Esophagus muscularis mucosa (tissue), 4 donors: ENCODE results near the gene NETO1. TPM values are rescaled to one million over a fixed set of nuclear protein-coding genes. Genes with fewer than 3 reads are reported as not detected.

Experiments
- DNase-seq: peaks from one replicate; pipeline ENCODE4 v3.0.0-alpha.2; 2017; ENCODE audit errors: extremely low spot score
- H3K27ac ChIP-seq, 4 donors: fragments of 200-600 bp; sonication (generic); replicated peaks in 1 of 4; 1 replicate in 3 of 4; 2 replicates in 1 of 4; pipeline ENCODE4 v1.5.1; 2016 to 2019; ENCODE audit warnings: mild to moderate bottlenecking in 1 of 4
- H3K27me3 ChIP-seq, 4 donors: fragments of 200-600 bp; sonication (generic); one replicate each; pipeline versions ENCODE4 v1.5.1 to v1.6.0; 2016 to 2019
- H3K36me3 ChIP-seq, 4 donors: fragments of 200-600 bp; sonication (generic); one replicate each; pipeline ENCODE4 v1.5.1; 2016 to 2019
- H3K4me1 ChIP-seq, 4 donors: fragments of 200-600 bp; sonication (generic); one replicate each; pipeline ENCODE4 v1.5.1; 2016 to 2019
- H3K4me3 ChIP-seq, 4 donors: fragments of 200-600 bp; sonication (generic); 1 replicate in 2 of 4; 2 replicates in 2 of 4; pipeline ENCODE4 v1.5.1; 2016 to 2019; ENCODE audit warnings: mild to moderate bottlenecking in 4 of 4, moderate library complexity in 1 of 4
- H3K9me3 ChIP-seq, 4 donors: fragments of 200-600 bp; sonication (generic); 1 replicate in 3 of 4; 2 replicates in 1 of 4; pipeline ENCODE4 v1.5.1; 2016 to 2019
- CTCF ChIP-seq, 3 experiments: fragments of 200-600 bp in 2 of 3; fragments of 450-650 bp in 1 of 3; sonication (generic) in 2 of 3; IDR thresholded peaks; one replicate each; pipeline ENCODE4 v1.5.1; 2017 to 2019; ENCODE audit warnings: antibody characterized with exemption in 3 of 3, mild to moderate bottlenecking in 2 of 3, moderate library complexity in 1 of 3
- EP300 ChIP-seq: sonication (generic); formaldehyde crosslinking; IDR thresholded peaks from one replicate; pipeline ENCODE4 v1.6.1; 2017; ENCODE audit warnings: antibody characterized with exemption
- POLR2A ChIP-seq: fragments of 450-650 bp; IDR thresholded peaks from one replicate; pipeline ENCODE4 v1.6.1; 2017; ENCODE audit warnings: antibody characterized with exemption, moderate library complexity, mild to moderate bottlenecking, low read depth
- POLR2AphosphoS5 ChIP-seq, 2 donors: sonication (generic); formaldehyde crosslinking; IDR thresholded peaks; one replicate each; pipeline ENCODE4 v1.6.1; 2017; ENCODE audit warnings: antibody characterized with exemption in 2 of 2
- WGBS: methylation state at CpG from one replicate; pipeline ENCODE4 v1.1.5; 2018; 5-methylcytosine and 5-hydroxymethylcytosine counted together
- intact Hi-C: fragments of 100-400 bp; cut with DNase I; formaldehyde crosslinking; loops from one replicate; pipeline ENCODE4 v1.15.1; 2023
- total RNA-seq, 4 donors: library from RNA; depleted of rRNA; stranded (reverse); fragments of >200 nt; gene quantifications; one replicate each; pipeline versions ENCODE4 v1.1.0 to v1.2.1, GENCODE V29; 2016

NETO1 gene
- total RNA-seq, 4 donors from 2014 or later: 0.13 to 0.50 (median 0.34) TPM; not detected in 1

- DNase-seq: no peak
- H3K36me3 ChIP-seq: no peaks in the 10 kb centered on the region
- intact Hi-C loops: no loop called here
- no peak overlapping the region for H3K4me3 ChIP-seq
- no peaks in the 10 kb centered on the region for H3K27me3 ChIP-seq
- no peak for TF ChIP-seq EP300
- TF ChIP-seq POLR2A: no peak
- TF ChIP-seq POLR2AphosphoS5 (IDR thresholded peaks at IDR 0.05): no peak
- no peak for TF ChIP-seq CTCF (IDR thresholded peaks at IDR 0.05)
- WGBS: 84% methylated on average over 1 of the region's 1 CpG
- peaks cover 0 to 4% (median 0%) of the 10 kb centered on the region in 4 donors for H3K9me3 ChIP-seq
- no peak overlapping the region for H3K27ac ChIP-seq
- H3K4me1 ChIP-seq: no peaks in the 10 kb centered on the region
Observed at GRCh38 chr18:72848503-72849237, 19.1 kb downstream of the NETO1 start.

GRCh38 chr18:72847771-72848170 lies 20.0 kb downstream of the NETO1 start:
- Histone ChIP-seq H3K9me3 (peaks cover 0 to 4% (median 0%) of the 10 kb centered on the region in 4 donors), H3K27ac (no peak overlapping the region), H3K36me3 (no peaks in the 10 kb centered on the region), H3K4me1 (no peaks in the 10 kb centered on the region), H3K27me3 (no peaks in the 10 kb centered on the region), H3K4me3 (no peak overlapping the region)
- WGBS: 96% methylated on average over 1 of the region's 1 CpG
- intact Hi-C loops: no loop called here
- no peak for DNase-seq
- no peak for TF ChIP-seq POLR2AphosphoS5 (IDR thresholded peaks at IDR 0.05)
- no peak for TF ChIP-seq POLR2A
- TF ChIP-seq EP300: no peak
- no peak for TF ChIP-seq CTCF (IDR thresholded peaks at IDR 0.05)

- WGBS: 73% methylated on average over 7 of the region's 7 CpGs
- intact Hi-C loops: no loop called here
- TF ChIP-seq CTCF (IDR thresholded peaks at IDR 0.05) (no peak), POLR2AphosphoS5 (IDR thresholded peaks at IDR 0.05) (no peak), POLR2A (no peak), EP300 (no peak)
- no peak for DNase-seq
- Histone ChIP-seq H3K27me3 (no peaks in the 10 kb centered on the region), H3K36me3 (no peaks in the 10 kb centered on the region), H3K4me3 (no peak overlapping the region), H3K27ac (no peak overlapping the region), H3K4me1 (no peaks in the 10 kb centered on the region), H3K9me3 (peaks cover 0 to 4% (median 0%) of the 10 kb centered on the region in 4 donors)
Observed at GRCh38 chr18:72846736-72847533, 20.9 kb downstream of the NETO1 start.

GRCh38 chr18:72843743-72844142 lies 24.0 kb downstream of the NETO1 start:
- no peak for DNase-seq
- 78% methylated on average over 8 of the region's 8 CpGs for WGBS
- no peaks in the 10 kb centered on the region for H3K36me3 ChIP-seq
- TF ChIP-seq POLR2A: no peak
- TF ChIP-seq POLR2AphosphoS5 (IDR thresholded peaks at IDR 0.05): no peak
- TF ChIP-seq CTCF (IDR thresholded peaks at IDR 0.05): no peak
- TF ChIP-seq EP300: no peak
- no peaks in the 10 kb centered on the region for H3K27me3 ChIP-seq
- intact Hi-C loops: no loop called here
- no peaks in the 10 kb centered on the region for H3K4me1 ChIP-seq
- no peak overlapping the region for H3K4me3 ChIP-seq
- H3K9me3 ChIP-seq: peaks cover 0 to 4% (median 0%) of the 10 kb centered on the region in 4 donors
- no peak overlapping the region for H3K27ac ChIP-seq
